PC-3 (cell line): Measurements from ENCODE around the gene LAMTOR5.

Experiments used
- EZH2phosphoT487 ChIP-seq: fragments of 300-600 bp; sonication (generic); IDR thresholded peaks from 2 replicates; pipeline ENCODE4 v1.6.1; 2018; ENCODE audit warnings: mild to moderate bottlenecking, antibody characterized with exemption, low read length, borderline replicate concordance
- TF ChIP-seq, protein P1 (sequence below): fragments of 300-600 bp; sonication (generic); conservative IDR thresholded peaks from 2 replicates; pipeline ENCODE4 v1.5.1; 2017; ENCODE audit warnings: antibody characterized with exemption, low read depth, mild to moderate bottlenecking, low read length

GRCh38 chr1:110409316-110409715 lies 1.8 kb upstream of the LAMTOR5 start:
- TF ChIP-seq, protein P1, sequence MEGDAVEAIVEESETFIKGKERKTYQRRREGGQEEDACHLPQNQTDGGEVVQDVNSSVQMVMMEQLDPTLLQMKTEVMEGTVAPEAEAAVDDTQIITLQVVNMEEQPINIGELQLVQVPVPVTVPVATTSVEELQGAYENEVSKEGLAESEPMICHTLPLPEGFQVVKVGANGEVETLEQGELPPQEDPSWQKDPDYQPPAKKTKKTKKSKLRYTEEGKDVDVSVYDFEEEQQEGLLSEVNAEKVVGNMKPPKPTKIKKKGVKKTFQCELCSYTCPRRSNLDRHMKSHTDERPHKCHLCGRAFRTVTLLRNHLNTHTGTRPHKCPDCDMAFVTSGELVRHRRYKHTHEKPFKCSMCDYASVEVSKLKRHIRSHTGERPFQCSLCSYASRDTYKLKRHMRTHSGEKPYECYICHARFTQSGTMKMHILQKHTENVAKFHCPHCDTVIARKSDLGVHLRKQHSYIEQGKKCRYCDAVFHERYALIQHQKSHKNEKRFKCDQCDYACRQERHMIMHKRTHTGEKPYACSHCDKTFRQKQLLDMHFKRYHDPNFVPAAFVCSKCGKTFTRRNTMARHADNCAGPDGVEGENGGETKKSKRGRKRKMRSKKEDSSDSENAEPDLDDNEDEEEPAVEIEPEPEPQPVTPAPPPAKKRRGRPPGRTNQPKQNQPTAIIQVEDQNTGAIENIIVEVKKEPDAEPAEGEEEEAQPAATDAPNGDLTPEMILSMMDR: no peak
- no peak for TF ChIP-seq EZH2phosphoT487
